OCI-LY7 (cell line): Measurements from ENCODE around the gene RAPGEF2. TPM values are rescaled to one million over a fixed set of nuclear protein-coding genes. Genes with fewer than 3 reads are reported as not detected.

Experiments used
- BruUV-seq: library from RNA; stranded (reverse); fragments of 400-500 nt; replicated peaks from 2 replicates; lab custom pipeline; 2021; lab: Mats Ljungman, UMichigan
- CTCF ChIA-PET: fragments of 300-600 bp; sonication (Branson Sonifier 250); formaldehyde crosslinking; loops from one replicate; lab custom pipeline; 2022; ENCODE audit warnings: antibody characterized with exemption; ENCODE audit not compliant: unreplicated experiment; lab: Charles Lee
- POLR2A ChIA-PET: fragments of 300-600 bp; sonication (Branson Sonifier 250); formaldehyde crosslinking; loops from one replicate; lab custom pipeline; 2022; ENCODE audit warnings: antibody characterized with exemption; lab: Charles Lee
- DNase-seq: peaks from one replicate; pipeline ENCODE4 v3.0.0-alpha.2; 2015; ENCODE audit warnings: low spot score
- H2AFZ ChIP-seq: fragments of 200-600 bp; sonication (generic), shearing (Covaris generic); 2 replicates; pipeline ENCODE4 v1.6.1; 2014; ENCODE audit warnings: mild to moderate bottlenecking, antibody characterized with exemption, low read length, moderate library complexity
- H3K27ac ChIP-seq: fragments of 200-600 bp; sonication (generic); 2 replicates; pipeline ENCODE4 v1.5.1; 2014; ENCODE audit warnings: mixed run types, low read depth, mild to moderate bottlenecking, moderate library complexity, low read length, inconsistent platforms; ENCODE audit not compliant: poor library complexity, severe bottlenecking
- H3K36me3 ChIP-seq: fragments of 200-600 bp; sonication (generic); 2 replicates; pipeline ENCODE4 v1.6.1; 2014; ENCODE audit warnings: mild to moderate bottlenecking, antibody characterized with exemption, low read length, moderate library complexity, mixed read lengths; ENCODE audit not compliant: insufficient read depth
- H3K4me1 ChIP-seq: fragments of 200-600 bp; sonication (generic); 2 replicates; pipeline ENCODE4 v1.5.1; 2014; ENCODE audit warnings: mild to moderate bottlenecking, low read length; ENCODE audit not compliant: insufficient read depth, poor library complexity, severe bottlenecking
- H3K4me2 ChIP-seq: fragments of 200-600 bp; sonication (generic); 2 replicates; pipeline ENCODE4 v1.6.1; 2014; ENCODE audit warnings: mild to moderate bottlenecking, low read length
- H3K4me3 ChIP-seq: fragments of 200-600 bp; sonication (generic); 2 replicates; pipeline ENCODE4 v1.5.1; 2014; ENCODE audit warnings: mild to moderate bottlenecking, low read depth, low read length; ENCODE audit not compliant: poor library complexity, severe bottlenecking
- H3K79me2 ChIP-seq: fragments of 200-600 bp; sonication (generic); 2 replicates; pipeline ENCODE4 v1.6.1; 2016; ENCODE audit warnings: low read depth, mild to moderate bottlenecking, low read length, moderate library complexity, mixed read lengths; ENCODE audit not compliant: insufficient read depth
- H3K9me2 ChIP-seq: fragments of 200-600 bp; sonication (generic); 2 replicates; pipeline ENCODE4 v1.6.1; 2016; ENCODE audit warnings: mild to moderate bottlenecking, low read length, mixed read lengths; ENCODE audit not compliant: insufficient read depth
- H3K9me3 ChIP-seq: fragments of 200-600 bp; sonication (generic); 2 replicates; pipeline ENCODE4 v1.6.1; 2014; ENCODE audit warnings: mild to moderate bottlenecking, mixed run types, low read length, mixed read lengths
- H4K20me1 ChIP-seq: fragments of 200-600 bp; sonication (generic); 2 replicates; pipeline ENCODE4 v1.6.1; 2014; ENCODE audit warnings: mild to moderate bottlenecking, antibody characterized with exemption, low read length, moderate library complexity, mixed read lengths; ENCODE audit not compliant: insufficient read depth
- EZH2phosphoT487 ChIP-seq: fragments of 200-600 bp; sonication (generic); IDR thresholded peaks from 2 replicates; pipeline ENCODE4 v1.6.1; 2018; ENCODE audit warnings: low read depth, borderline replicate concordance, mild to moderate bottlenecking, mixed run types, antibody characterized with exemption, low read length, moderate library complexity, mixed read lengths
- intact Hi-C: fragments of 100-400 bp; cut with micrococcal nuclease; formaldehyde crosslinking; loops from one replicate; pipeline ENCODE4 v1.10.0; 2022; ENCODE audit not compliant: unreplicated experiment
- total RNA-seq, 2 experiments: library from RNA; depleted of rRNA in 1 of 2; stranded (reverse); fragments of >200 nt in 1 of 2; shearing (Covaris generic) in 1 of 2; gene quantifications; 2 replicates each; pipeline ENCODE4 v1.2.3, GENCODE V29; 2014 to 2022
- TF ChIP-seq, protein P1 (sequence below): fragments of 200-600 bp; sonication (generic); conservative IDR thresholded peaks from 2 replicates; pipeline ENCODE4 v1.5.1; 2014; ENCODE audit warnings: mild to moderate bottlenecking, antibody characterized with exemption, low read length, moderate library complexity, mixed read lengths

RAPGEF2 gene
- total RNA-seq, 2 experiments from 2014 or later, result 4.6 to 6.5 TPM

DNA sequence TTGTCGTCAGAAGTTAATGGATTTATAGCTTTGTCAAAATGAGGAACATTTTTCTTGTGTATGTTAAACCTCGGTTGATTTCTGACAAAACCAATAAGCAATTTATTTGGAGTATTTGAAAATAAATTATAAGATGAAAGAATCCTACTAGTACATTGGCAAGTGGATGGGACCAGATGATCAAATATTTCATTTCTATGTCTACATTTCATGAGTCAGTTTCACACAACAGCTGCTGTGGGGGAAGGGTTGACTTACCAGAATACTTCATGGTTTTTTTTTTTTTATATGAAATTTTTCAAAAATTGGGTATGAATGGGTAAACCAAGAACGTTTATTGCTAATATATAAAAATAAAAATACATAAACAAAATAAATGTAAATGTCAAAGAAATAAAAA, 39.4 kb downstream of the RAPGEF2 start:
- Histone ChIP-seq H3K4me1 (no peaks in the 10 kb centered on the region), H3K9me2 (no peaks in the 10 kb centered on the region), H4K20me1 (no peaks in the 10 kb centered on the region), H3K36me3 (no peaks in the 10 kb centered on the region), H3K27ac (no peak overlapping the region), H3K4me3 (no peak overlapping the region), H3K9me3 (no peaks in the 10 kb centered on the region), H3K4me2 (no peak overlapping the region), H2AFZ (no peak overlapping the region), H3K79me2 (no peaks in the 10 kb centered on the region)
- intact Hi-C loops, result no loop called here
- CTCF ChIA-PET, result no interaction called here
- DNase-seq, result no peak
- POLR2A ChIA-PET, result interaction anchor here (0.6 kb wide), 1 partner anchor 173 kb away, joined by 3 read pairs; no protein-coding TSS in a partner anchor
- no TSS peak for BruUV-seq
- TF ChIP-seq, protein P1, sequence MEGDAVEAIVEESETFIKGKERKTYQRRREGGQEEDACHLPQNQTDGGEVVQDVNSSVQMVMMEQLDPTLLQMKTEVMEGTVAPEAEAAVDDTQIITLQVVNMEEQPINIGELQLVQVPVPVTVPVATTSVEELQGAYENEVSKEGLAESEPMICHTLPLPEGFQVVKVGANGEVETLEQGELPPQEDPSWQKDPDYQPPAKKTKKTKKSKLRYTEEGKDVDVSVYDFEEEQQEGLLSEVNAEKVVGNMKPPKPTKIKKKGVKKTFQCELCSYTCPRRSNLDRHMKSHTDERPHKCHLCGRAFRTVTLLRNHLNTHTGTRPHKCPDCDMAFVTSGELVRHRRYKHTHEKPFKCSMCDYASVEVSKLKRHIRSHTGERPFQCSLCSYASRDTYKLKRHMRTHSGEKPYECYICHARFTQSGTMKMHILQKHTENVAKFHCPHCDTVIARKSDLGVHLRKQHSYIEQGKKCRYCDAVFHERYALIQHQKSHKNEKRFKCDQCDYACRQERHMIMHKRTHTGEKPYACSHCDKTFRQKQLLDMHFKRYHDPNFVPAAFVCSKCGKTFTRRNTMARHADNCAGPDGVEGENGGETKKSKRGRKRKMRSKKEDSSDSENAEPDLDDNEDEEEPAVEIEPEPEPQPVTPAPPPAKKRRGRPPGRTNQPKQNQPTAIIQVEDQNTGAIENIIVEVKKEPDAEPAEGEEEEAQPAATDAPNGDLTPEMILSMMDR, result no peak
- no peak for TF ChIP-seq EZH2phosphoT487

DNA sequence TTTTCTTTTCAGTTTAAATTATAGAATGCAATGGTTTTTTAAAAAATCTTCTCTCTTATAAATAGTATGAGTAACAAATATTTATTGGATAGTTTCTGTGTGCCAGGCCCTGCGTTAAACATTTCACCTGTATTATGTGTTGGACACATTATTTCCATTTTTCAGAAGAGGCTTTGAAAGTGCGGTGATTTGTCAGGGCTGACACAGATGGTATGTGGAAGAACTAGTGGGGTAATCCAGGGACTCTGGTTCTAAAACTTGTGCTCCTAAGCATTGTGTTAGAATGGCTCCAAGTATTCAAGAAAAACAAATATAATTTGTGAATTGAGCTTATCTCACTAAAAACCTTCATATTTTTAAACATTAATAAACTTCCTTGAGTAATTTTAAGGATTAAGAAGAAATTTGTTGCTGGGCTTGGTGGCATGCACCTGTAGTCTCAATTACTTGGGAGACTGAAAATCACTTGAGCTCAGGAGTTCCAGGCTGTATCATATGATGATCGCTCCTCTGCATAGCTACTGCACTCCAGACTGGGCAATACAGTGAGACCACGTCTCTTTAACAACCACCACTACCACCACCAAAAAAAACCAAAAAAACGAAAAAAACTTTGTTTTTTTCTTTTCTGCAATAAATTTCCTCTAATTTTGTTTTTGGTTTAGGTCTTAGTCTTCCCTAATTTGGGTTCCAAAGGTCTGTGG, 40.0 kb downstream of the RAPGEF2 start:
- H3K4me3 ChIP-seq, result no peak overlapping the region
- H2AFZ ChIP-seq, result no peak overlapping the region
- CTCF ChIA-PET, result no interaction called here
- no peaks in the 10 kb centered on the region for H3K79me2 ChIP-seq
- POLR2A ChIA-PET, result interaction anchor here (0.7 kb wide), 1 partner anchor 22 kb away, joined by 3 read pairs; no protein-coding TSS in a partner anchor
- BruUV-seq, result no TSS peak
- no peaks in the 10 kb centered on the region for H3K36me3 ChIP-seq
- H3K9me2 ChIP-seq, result no peaks in the 10 kb centered on the region
- DNase-seq, result no peak
- intact Hi-C loops, result no loop called here
- no peak for TF ChIP-seq EZH2phosphoT487
- no peaks in the 10 kb centered on the region for H3K9me3 ChIP-seq
- no peaks in the 10 kb centered on the region for H4K20me1 ChIP-seq
- H3K27ac ChIP-seq, result no peak overlapping the region
- H3K4me1 ChIP-seq, result no peaks in the 10 kb centered on the region
- no peak overlapping the region for H3K4me2 ChIP-seq

DNA sequence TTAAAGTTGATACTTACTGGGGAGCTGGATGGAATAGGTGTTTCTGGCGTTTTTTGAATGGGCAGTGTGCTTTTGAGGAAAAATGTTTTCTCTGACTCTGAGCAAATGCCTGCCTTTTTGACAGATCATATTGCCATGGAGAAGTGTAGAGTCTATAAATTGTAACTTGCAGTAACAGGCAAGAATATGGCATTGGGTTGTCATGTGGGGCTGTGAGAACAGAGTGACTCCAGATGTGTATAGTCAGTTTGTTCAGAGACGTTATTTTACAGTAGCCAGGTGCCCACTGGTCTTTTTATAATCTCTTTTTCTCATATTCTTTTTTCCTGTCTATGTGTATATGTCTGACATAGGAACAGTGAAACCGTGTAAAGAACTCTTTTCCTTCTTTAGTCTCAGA, 40.8 kb downstream of the RAPGEF2 start:
- POLR2A ChIA-PET, result no interaction called here
- no peak overlapping the region for H3K27ac ChIP-seq
- H3K4me3 ChIP-seq, result no peak overlapping the region
- H3K4me2 ChIP-seq, result no peak overlapping the region
- no peak overlapping the region for H2AFZ ChIP-seq
- TF ChIP-seq, protein P1, result no peak
- intact Hi-C loops, result no loop called here
- H3K9me3 ChIP-seq, result no peaks in the 10 kb centered on the region
- no peaks in the 10 kb centered on the region for H3K9me2 ChIP-seq
- no peaks in the 10 kb centered on the region for H4K20me1 ChIP-seq
- H3K4me1 ChIP-seq, result no peaks in the 10 kb centered on the region
- H3K36me3 ChIP-seq, result no peaks in the 10 kb centered on the region
- no peak for DNase-seq
- CTCF ChIA-PET, result no interaction called here
- BruUV-seq, result no TSS peak
- H3K79me2 ChIP-seq, result no peaks in the 10 kb centered on the region
